NCI-H524 treated with DMSO at 0.1 percent for 48 hours (cell line): ENCODE measurements around the gene PAK4.

Source experiments
- DNase-seq: peaks from one replicate; lab custom pipeline; 2025; lab: John Stamatoyannopoulos, UW

Gene PAK4

GRCh38 chr19:39146686-39147450 lies 21.3 kb downstream of the PAK4 start:
- DNase-seq: no peak

GRCh38 chr19:39147480-39147879 lies 21.9 kb downstream of the PAK4 start:
- DNase-seq: no peak

DNA sequence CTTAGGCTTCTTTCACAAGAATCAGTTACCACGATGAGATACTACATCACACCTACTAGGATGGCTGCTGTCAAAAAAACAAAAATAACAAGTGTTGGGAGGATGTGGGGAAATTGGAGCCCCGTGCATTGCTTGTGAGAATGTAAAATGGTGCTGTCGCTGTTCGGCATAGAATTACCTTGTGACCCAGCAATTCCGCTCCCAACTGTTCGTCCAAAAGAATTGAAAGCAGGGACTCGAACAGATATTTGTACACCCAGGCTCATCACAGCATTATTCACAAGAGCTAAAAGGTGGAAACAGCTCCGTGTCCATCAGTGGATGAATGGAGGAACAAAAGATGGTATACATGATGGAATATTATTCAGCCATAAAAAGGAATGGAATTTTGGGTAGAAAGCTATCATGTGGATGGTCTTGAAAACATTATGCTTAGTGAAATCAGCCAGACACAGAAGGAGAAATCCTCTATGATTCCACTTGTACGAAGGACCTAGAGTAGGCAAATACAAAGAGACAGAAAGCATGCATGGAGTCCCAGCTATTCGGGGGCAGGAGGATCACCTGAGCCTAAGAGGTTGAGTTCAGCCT lies 23.4 kb downstream of the PAK4 start:
- no peak for DNase-seq

- DNase-seq: no peak
Measured at GRCh38 chr19:39150235-39150634, 24.6 kb downstream of the PAK4 start.

DNA sequence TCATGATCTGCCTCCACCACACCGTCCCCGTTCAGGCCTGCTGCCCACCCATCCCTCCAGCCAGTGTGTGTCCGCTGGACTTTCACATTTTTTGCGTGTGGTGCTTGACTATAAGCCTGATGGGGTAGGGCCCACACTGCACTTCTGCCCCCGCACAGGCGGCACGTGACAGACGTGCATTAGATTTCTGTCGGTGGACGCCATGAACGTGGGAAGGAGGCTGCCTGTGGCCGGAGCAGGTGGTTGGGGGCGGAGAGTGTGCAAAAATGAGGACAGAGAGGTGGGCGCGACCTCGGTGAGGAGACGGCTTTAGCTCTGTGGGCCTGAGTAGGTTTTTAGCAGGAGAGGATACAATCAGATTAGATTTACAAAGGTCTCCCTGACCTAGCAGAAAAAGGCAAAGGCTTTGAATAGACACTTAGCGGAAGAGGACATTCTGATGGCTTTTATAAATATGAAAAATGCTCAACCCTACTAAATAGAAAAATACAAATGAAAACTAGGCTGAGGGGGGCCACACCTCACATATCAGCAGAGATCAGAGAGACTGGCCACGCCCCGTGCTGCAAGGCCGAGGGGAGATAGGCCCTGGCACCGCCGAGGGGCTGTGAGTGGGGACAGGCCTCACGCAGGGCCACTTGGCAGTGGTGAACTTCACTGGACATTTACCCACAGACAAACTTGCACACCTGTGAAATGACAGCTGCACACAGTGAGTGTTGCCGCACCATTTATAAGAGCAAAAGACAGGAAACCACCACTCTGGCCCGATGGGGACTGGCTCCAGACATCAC lies 25.4 kb downstream of the PAK4 start:
- no peak for DNase-seq

DNA sequence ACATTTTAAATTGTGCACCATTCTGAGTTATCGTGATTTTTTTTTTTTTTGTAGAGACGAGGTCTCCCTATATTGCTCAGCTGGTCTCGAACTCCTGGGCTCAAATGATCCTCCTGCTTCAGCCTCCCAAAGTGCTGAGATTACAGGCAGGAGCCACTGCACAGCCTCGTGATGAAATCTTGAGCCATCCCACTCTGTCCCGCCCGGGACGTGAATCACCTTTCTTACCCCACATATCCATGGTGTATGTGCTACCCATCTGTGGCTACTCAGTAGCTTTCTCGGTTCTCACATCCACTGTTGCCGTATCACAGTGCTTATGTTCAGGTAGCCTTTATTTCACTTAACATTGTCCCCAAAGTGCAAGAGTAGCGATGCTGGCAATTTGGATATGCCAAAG lies 26.5 kb downstream of the PAK4 start:
- DNase-seq: no peak

DNA sequence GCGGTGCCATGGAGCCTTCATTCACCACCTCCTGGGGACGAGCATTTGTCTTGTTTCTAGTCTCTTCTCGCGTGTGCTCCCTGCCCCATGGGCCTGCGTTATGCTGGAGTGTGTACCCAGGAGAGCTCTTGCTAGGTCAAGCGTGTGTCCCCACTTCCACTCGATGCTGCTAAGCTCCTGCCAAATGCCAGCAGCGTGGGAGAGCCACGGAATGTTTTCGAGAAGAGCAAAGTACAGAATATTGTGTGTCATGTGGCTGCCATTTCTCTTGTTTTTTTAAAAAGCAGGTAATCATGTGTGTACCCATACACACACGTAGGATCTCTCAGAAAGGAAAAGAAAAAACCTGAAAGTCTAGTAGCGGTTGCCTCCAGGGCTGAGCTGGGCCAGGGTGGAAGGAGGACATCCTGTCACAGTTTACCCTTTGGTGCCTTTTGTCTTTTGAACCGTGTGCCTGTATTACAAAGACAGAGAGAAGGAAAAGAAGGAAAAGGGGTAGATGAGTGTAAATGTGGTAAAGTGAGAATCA lies 28.6 kb downstream of the PAK4 start:
- no peak for DNase-seq

DNA sequence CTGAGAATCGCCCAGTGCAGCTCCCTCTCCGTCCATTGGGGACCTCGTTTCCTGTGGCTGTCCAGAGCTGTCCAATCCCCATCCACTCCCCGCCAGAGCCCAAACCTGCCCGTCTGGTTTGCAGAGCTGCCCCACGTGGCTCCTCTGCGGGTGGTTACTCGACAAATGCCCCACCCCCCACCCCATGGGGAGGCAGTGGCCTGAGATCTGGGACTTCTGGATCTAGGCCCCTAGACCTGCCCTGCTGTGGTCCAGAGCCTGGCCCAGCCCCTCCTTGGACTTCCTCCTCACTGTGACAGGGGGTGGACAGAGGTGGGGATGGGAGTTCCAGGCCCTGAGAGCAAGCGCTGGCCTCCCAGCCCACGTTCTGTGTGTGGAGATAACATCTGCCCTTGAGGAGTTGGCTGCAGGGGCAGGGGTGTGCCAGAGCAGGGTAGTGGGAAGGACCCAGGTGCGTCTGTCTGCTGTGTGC lies 29.1 kb downstream of the PAK4 start:
- no peak for DNase-seq

DNA sequence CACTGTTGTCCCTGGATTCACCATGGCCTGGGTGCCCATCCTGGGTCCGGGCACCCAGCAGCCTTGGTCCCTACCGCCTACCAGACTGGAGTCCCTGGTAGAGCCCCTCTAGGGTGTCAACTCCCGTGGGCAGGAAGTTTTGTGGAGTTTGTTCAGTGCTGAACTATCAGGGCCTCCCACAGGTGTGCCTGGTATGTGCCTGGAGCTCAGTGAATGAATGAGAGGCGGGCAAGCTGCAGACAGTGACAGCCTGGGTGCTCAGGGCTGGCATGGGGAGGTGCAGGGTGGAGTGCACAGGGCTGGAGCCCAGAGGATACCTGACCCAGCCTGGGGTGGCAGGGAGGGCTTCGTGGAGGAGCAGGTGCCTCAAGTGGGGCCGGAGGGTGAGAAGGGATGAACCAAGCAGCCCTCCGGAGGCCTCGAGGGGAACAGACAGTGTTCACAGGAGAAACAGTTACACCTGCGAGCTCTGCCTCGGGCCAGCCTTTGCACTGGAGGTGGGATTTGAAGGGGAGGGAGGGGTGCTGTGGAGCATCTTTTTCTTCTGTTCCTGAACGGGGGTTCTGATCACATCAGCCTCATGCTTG lies 29.6 kb downstream of the PAK4 start:
- no peak for DNase-seq

GRCh38 chr19:39155741-39156140 lies 30.2 kb downstream of the PAK4 start:
- no peak for DNase-seq

DNA sequence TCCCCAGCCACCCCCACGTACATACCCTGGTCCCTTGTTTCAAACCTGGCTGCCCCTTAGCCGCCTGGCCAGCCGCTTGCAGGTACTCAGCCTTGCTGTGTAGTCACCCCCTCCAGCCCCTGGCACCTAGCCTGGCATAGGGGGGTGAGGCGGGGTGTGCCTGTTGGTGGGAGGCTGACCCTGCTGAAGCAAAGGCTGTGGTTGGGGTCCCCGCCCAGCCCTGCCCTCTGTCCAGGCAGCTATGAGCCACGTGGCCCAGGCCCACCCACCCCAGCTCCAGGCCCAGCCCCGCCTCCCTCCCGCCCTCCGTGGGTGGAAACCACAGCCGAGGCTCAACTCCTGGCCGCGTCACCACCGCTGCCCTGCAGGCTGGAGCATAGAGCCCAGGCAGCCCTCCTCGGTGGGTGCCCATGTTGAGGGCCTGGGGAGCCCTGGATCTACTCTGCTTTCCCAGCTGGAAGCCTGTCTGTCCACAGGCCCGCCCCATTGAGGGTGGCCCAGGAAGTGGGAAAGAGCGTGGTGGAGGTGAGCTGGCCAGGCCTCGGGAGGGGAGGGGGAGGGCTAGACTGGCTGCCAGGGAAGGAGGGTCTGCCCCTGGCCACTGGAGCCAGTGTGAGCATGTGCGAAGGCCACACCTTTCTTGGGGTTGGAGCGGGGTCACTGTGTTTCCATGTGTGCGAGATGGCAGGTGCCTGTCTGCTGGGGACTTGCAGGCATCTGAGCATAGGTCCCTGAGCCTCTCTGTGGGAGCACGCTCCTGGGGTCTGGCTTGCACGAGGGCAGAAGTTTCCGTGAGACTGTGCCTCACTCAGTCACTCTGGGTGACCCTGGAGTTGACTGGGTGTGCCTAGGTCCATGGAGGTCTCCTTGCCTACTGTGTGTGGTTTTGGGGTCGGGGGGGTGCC lies 31.0 kb downstream of the PAK4 start:
- no peak for DNase-seq

DNA sequence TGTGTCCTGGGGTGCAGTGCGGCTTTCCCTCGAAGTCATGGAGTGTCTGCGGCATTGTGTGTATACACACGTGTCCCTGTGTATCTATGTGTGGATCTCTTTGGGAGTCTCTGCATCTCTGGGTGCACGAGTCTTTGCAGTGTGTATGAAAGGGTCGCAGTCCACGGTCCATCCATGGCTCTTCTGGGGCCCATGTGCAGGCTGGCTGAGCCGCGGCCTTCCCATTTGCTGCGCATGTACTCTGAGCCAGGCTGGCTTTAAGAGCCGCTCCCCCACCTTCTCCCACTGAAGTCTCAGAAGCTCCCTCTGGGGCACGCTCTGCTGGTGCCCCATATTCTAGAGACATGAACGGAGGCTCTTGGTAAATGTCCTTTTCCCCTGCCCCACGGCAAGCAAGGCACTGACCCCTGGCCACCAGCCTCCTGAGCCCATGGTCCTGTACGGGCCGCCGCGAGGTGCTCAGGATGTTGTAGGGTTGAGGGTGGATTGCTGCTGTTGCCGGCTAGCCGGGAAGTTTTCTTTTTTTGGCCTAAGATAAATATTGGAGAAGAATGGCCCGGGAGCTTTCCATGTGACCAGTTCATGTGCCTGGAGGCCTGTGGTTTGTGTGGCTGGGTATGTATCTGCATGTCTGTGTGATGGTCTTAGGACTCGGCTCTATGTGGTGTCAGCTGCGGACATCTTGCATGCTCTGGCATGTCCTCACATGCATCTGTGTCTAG lies 31.9 kb downstream of the PAK4 start:
- DNase-seq: no peak

DNA sequence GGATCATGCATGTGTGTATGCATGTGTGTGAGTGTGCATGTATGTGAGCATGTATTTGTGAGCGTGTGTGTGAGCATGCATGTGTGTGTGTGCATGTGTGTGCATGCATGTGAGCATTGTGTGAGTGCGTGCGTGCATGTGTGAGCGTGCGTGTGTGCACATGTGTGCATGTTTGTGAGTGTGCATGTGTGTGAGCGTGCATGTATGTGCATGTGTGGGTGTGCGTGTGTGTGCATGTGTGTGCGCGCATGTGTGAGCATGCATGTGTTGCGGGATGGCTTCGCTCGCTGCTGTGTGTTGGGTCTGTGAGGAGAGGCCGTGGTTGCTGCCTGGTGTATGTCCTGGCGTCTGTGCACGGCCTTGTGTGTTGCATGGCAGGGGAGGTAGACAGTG lies 32.4 kb downstream of the PAK4 start:
- no peak for DNase-seq

DNA sequence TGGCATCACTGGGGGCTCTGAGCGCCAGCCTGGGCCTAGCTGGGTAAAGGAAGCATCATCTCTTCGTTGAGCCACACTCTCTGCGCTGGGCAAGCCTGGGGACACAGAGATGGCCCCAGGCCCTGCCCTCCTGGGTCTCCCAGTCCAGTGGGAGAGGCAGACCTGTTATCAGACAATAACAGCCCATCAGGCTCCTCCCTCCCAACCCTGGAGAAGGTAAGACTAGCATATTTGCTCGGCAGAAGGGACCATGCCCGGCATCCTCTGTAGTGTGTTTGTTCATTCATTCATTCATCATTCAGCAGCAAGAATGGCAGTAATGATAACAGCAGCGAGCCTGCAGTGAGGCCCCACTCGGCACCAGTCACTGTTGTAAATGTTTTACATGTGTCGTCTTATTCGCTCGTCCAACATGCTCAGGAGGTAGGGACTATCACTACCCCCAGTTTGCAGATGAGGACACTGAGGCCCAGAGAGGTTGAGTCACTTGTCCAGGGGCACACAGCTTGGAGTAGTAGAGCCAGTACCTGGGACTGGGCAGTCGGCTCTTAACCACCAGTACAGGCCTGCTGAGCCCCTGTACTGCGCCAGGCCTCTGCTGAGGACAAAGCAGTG lies 33.2 kb downstream of the PAK4 start:
- DNase-seq: no peak

- DNase-seq: no peak
Measured at GRCh38 chr19:39160523-39160861, 34.9 kb downstream of the PAK4 start.

DNA sequence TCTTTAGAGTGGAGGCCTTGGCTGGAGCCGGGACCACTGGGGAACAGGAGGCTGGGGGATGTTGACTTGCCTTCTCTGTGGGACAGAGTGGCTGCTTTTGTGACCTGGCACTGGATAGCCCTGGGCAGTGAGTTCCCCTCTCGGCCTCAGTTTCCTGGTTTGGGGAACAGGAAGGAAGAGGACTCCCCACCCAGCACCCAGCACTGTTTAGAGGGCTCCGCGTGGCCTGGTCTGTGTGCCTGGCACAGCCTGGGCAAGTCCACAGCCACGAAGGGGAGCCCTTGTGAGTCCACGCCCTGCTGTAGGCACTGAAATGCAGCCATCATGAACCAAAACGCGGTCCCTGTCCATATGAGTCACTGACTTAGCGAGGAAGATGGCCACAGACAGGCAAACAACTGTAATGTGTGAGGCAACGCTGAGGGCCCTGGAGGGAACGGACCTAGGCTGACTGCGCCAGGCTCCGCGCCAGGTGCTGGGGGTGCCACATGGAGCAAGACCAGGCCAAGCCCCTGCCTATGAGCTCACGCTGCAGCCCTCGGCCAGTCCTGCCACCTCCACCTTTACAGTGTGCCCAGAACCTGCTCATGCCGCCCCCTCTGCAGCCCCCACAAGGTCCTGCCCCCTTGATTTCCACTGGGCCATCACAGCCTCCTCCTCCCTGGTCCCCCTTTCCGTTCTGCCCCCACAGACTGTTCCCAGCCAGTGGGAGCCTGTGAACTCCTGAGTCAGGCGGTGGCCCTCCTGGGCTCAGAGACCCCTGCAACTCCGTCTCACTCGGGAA lies 35.5 kb downstream of the PAK4 start:
- no peak for DNase-seq

- DNase-seq: no peak
Measured at GRCh38 chr19:39162441-39163043, 37.0 kb downstream of the PAK4 start.

- DNase-seq: no peak
Measured at GRCh38 chr19:39163621-39164020, 38.0 kb downstream of the PAK4 start.

GRCh38 chr19:39164289-39164688 lies 38.7 kb downstream of the PAK4 start:
- no peak for DNase-seq
